22Rv1 (cell line): ENCODE measurements around the gene SEC61A2.

Source experiments
- ZFX ChIP-seq: fragments of 450-650 bp; IDR thresholded peaks from 2 replicates; pipeline ENCODE4 v1.6.1; 2017; ENCODE audit warnings: antibody characterized with exemption, borderline replicate concordance
- TF ChIP-seq, protein P1 (sequence below): fragments of 450-650 bp; IDR thresholded peaks from 2 replicates; pipeline ENCODE4 v1.5.1; 2017; ENCODE audit warnings: mild to moderate bottlenecking

DNA sequence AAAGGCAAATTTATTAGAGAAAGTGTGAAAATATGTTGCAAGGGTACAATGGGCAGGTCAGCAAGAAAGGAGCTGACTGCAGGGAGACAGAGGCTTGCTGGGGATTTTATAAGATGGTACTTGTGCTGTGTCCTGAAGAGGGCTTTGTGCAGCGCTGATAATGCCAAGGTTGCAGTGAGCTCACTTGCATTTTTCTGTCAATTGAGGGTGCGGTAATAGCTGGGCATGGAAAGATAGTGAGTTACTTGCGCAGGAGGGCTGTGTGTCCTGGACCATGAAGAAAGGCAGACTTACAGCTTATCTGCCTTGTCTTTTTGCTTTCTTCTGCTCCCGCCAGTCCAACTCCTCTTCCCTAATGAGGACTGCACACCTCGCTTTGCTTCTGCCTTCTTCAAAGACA is 79.0 kb downstream of the SEC61A2 start:
- TF ChIP-seq, protein P1, sequence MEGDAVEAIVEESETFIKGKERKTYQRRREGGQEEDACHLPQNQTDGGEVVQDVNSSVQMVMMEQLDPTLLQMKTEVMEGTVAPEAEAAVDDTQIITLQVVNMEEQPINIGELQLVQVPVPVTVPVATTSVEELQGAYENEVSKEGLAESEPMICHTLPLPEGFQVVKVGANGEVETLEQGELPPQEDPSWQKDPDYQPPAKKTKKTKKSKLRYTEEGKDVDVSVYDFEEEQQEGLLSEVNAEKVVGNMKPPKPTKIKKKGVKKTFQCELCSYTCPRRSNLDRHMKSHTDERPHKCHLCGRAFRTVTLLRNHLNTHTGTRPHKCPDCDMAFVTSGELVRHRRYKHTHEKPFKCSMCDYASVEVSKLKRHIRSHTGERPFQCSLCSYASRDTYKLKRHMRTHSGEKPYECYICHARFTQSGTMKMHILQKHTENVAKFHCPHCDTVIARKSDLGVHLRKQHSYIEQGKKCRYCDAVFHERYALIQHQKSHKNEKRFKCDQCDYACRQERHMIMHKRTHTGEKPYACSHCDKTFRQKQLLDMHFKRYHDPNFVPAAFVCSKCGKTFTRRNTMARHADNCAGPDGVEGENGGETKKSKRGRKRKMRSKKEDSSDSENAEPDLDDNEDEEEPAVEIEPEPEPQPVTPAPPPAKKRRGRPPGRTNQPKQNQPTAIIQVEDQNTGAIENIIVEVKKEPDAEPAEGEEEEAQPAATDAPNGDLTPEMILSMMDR = no peak
- TF ChIP-seq ZFX = no peak
